Body of pancreas (tissue), 4 donors: ENCODE measurements around the gene MYLK. TPM values are rescaled to one million over a fixed set of nuclear protein-coding genes. Genes with fewer than 3 reads are reported as not detected.

Experiments used
- ATAC-seq: fragments of 150-250 bp; one replicate; pipeline ENCODE4 v1.9.1; 2016
- DNase-seq, 4 donors: peaks; one replicate each; pipeline ENCODE4 v3.0.0-alpha.2; 2019
- H3K27ac ChIP-seq, 4 donors: fragments of 200-600 bp; sonication (generic); 1 replicate in 3 of 4; 2 replicates in 1 of 4; pipeline versions ENCODE4 v1.5.1 to v1.6.1; 2016 to 2019; ENCODE audit warnings: mild to moderate bottlenecking in 1 of 4, mixed read lengths in 1 of 4, moderate library complexity in 1 of 4
- H3K27me3 ChIP-seq, 2 donors: fragments of 200-600 bp; sonication (generic); one replicate each; pipeline ENCODE4 v1.6.0; 2016; ENCODE audit warnings: mild to moderate bottlenecking in 1 of 2
- H3K36me3 ChIP-seq, 2 donors: fragments of 200-600 bp; sonication (generic); replicated peaks in 1 of 2; 2 replicates each; pipeline ENCODE4 v1.5.1; 2016; ENCODE audit warnings: low read depth in 2 of 2; ENCODE audit not compliant: insufficient read depth in 1 of 2
- H3K4me1 ChIP-seq: fragments of 200-600 bp; sonication (generic); one replicate; pipeline ENCODE4 v1.6.0; 2016
- H3K4me3 ChIP-seq, 2 donors: fragments of 200-600 bp; sonication (generic); 1 replicate in 1 of 2; 2 replicates in 1 of 2; pipeline ENCODE4 v1.5.1; 2016 to 2019
- H3K9me3 ChIP-seq, 3 donors: fragments of 200-600 bp; sonication (generic); 1 replicate in 2 of 3; 2 replicates in 1 of 3; pipeline ENCODE4 v1.5.1; 2016
- POLR2A ChIP-seq, 3 donors: fragments of 450-650 bp; IDR thresholded peaks; one replicate each; pipeline ENCODE4 v1.6.1; 2016; ENCODE audit warnings: antibody characterized with exemption in 3 of 3, mild to moderate bottlenecking in 2 of 3
- WGBS, 2 donors: methylation state at CpG; one replicate each; pipeline ENCODE4 v1.1.5; 2017; 5-methylcytosine and 5-hydroxymethylcytosine counted together
- intact Hi-C: fragments of 100-400 bp; cut with DNase I; formaldehyde crosslinking; loops from one replicate; pipeline ENCODE4 v1.15.1; 2023
- total RNA-seq, 2 donors: library from RNA; depleted of rRNA; stranded (reverse); fragments of >200 nt; gene quantifications; one replicate each; pipeline ENCODE4 v1.1.0, GENCODE V29; 2016
- TF ChIP-seq, protein P1 (sequence below), 7 experiments: fragments of 450-650 bp in 4 of 7; fragments of 200-600 bp in 3 of 7; sonication (generic) in 3 of 7; IDR thresholded peaks; one replicate each; pipeline ENCODE4 v1.5.1; 2016 to 2019; ENCODE audit warnings: antibody characterized with exemption in 7 of 7

Gene MYLK
- total RNA-seq, 2 donors from 2014 or later = 7.6 to 36.6 TPM

GRCh38 chr3:123744064-123744463 is 140.1 kb downstream of the MYLK start:
- Histone ChIP-seq H3K4me3 (no peak overlapping the region), H3K27me3 (no peaks in the 10 kb centered on the region), H3K36me3 (no peaks in the 10 kb centered on the region), H3K9me3 (no peaks in the 10 kb centered on the region), H3K27ac (no peak overlapping the region), H3K4me1 (no peaks in the 10 kb centered on the region)
- ATAC-seq = no peak
- no peak for DNase-seq
- intact Hi-C loops = no loop called here
- 86 to 88% methylated on average over 6 of the region's 6 CpGs for WGBS, 2 donors
- no peak for TF ChIP-seq POLR2A (IDR thresholded peaks at IDR 0.05)
- TF ChIP-seq, protein P1, sequence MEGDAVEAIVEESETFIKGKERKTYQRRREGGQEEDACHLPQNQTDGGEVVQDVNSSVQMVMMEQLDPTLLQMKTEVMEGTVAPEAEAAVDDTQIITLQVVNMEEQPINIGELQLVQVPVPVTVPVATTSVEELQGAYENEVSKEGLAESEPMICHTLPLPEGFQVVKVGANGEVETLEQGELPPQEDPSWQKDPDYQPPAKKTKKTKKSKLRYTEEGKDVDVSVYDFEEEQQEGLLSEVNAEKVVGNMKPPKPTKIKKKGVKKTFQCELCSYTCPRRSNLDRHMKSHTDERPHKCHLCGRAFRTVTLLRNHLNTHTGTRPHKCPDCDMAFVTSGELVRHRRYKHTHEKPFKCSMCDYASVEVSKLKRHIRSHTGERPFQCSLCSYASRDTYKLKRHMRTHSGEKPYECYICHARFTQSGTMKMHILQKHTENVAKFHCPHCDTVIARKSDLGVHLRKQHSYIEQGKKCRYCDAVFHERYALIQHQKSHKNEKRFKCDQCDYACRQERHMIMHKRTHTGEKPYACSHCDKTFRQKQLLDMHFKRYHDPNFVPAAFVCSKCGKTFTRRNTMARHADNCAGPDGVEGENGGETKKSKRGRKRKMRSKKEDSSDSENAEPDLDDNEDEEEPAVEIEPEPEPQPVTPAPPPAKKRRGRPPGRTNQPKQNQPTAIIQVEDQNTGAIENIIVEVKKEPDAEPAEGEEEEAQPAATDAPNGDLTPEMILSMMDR (IDR thresholded peaks at IDR 0.05) = no peak

- intact Hi-C loops = no loop called here
- Histone ChIP-seq H3K36me3 (no peaks in the 10 kb centered on the region), H3K4me3 (no peak overlapping the region), H3K9me3 (no peaks in the 10 kb centered on the region), H3K27ac (no peak overlapping the region), H3K4me1 (no peaks in the 10 kb centered on the region), H3K27me3 (no peaks in the 10 kb centered on the region)
- no peak for DNase-seq
- no peak for ATAC-seq
- no peak for TF ChIP-seq POLR2A (IDR thresholded peaks at IDR 0.05)
- TF ChIP-seq, protein P1 (IDR thresholded peaks at IDR 0.05) = no peak
Measured at GRCh38 chr3:123743121-123743520, 141.0 kb downstream of the MYLK start.

DNA sequence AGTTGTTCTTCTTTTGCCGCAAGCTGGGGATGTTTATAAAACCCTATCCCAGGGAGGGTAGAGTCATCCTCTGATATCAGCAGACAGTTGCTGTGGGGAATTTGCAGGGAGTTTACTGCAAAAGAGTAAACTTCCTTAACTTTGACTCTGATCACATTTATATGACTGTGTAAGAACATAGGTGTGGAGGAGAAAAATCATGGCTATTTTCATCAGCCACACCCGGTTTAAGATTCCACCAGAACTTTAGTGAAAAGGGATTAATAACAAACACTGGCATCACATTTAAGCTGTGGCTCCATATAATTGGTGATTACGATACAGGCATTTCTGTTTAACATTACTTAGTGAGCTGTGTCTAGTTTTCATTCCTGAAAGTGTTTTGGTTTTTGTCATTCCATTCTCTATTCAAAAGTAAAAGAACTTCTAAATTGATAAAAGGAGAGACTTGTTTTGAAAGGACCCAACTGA is 143.1 kb downstream of the MYLK start:
- ATAC-seq (no peak), DNase-seq (no peak)
- no peak overlapping the region for H3K4me3 ChIP-seq
- H3K27me3 ChIP-seq = no peaks in the 10 kb centered on the region
- WGBS, 2 donors = 79 to 80% methylated on average over 3 of the region's 3 CpGs
- H3K9me3 ChIP-seq = no peaks in the 10 kb centered on the region
- H3K36me3 ChIP-seq = no peaks in the 10 kb centered on the region
- H3K27ac ChIP-seq = no peak overlapping the region
- TF ChIP-seq, protein P1 (IDR thresholded peaks at IDR 0.05) = no peak
- TF ChIP-seq POLR2A (IDR thresholded peaks at IDR 0.05) = no peak
- intact Hi-C loops = no loop called here
- H3K4me1 ChIP-seq = no peaks in the 10 kb centered on the region

DNA sequence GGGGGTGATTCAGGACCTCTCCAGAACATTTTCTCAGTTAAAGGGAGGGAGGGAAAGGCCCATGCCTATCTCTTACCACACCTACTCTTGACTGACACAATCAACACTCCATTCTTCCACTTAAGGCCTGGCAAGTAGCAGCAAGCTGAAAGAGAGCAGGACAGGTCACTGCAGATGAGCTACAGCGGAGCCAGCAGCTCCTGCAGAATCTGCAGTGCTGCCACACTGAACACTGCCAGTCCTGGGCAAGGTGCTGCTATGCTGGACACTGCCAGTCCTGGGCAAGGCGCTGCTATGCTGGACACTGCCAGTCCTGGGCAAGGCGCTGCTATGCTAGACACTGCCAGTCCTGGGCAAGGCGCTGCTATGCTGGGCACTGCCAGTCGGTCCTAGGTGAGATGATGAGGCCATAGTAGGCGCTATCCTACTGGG is 143.7 kb downstream of the MYLK start:
- Histone ChIP-seq H3K36me3 (no peaks in the 10 kb centered on the region), H3K27ac (no peak overlapping the region), H3K4me1 (no peaks in the 10 kb centered on the region), H3K4me3 (no peak overlapping the region), H3K9me3 (no peaks in the 10 kb centered on the region), H3K27me3 (no peaks in the 10 kb centered on the region)
- no peak for ATAC-seq
- WGBS, 2 donors = 84 to 100% methylated on average over 1 to 5 of the region's 6 CpGs
- intact Hi-C loops = no loop called here
- TF ChIP-seq, protein P1 (IDR thresholded peaks at IDR 0.05) = no peak
- no peak for TF ChIP-seq POLR2A (IDR thresholded peaks at IDR 0.05)
- no peak for DNase-seq

- TF ChIP-seq, protein P1 (IDR thresholded peaks at IDR 0.05) = no peak
- no peak for TF ChIP-seq POLR2A (IDR thresholded peaks at IDR 0.05)
- ATAC-seq = no peak
Measured at GRCh38 chr3:123739754-123740153, 144.4 kb downstream of the MYLK start.

More at GRCh38 chr3:123739754-123740153, 144.4 kb downstream of the MYLK start:
- H3K27ac ChIP-seq = no peak overlapping the region
- 88 to 94% methylated on average over 2 of the region's 2 CpGs for WGBS, 2 donors
- no peaks in the 10 kb centered on the region for H3K9me3 ChIP-seq
- no peaks in the 10 kb centered on the region for H3K27me3 ChIP-seq
- no peak for DNase-seq
- intact Hi-C loops = no loop called here
- H3K36me3 ChIP-seq = no peaks in the 10 kb centered on the region
- no peak overlapping the region for H3K4me3 ChIP-seq
- no peaks in the 10 kb centered on the region for H3K4me1 ChIP-seq
